A549 (cell line): ENCODE data around the gene SESN3.

Source experiments
- CTCF ChIP-seq: fragments of >200 bp; sonication (Bioruptor Twin); formaldehyde crosslinking; IDR thresholded peaks from 3 replicates; pipeline ENCODE4 v1.5.1; 2016
- POLR2A ChIP-seq: IDR thresholded peaks from 2 replicates; pipeline ENCODE4 v1.6.1; 2012; ENCODE audit warnings: mild to moderate bottlenecking, low read length
- RAD21 ChIP-seq, 2 experiments: fragments of >200 bp in 1 of 2; sonication (Bioruptor Twin) in 1 of 2; formaldehyde crosslinking in 1 of 2; IDR thresholded peaks in 1 of 2; conservative IDR thresholded peaks in 1 of 2; 2 replicates in 1 of 2; 3 replicates in 1 of 2; pipeline ENCODE4 v1.6.1; 2012 to 2018; ENCODE audit warnings: inconsistent platforms in 1 of 2
- SMC3 ChIP-seq: fragments of >200 bp; sonication (Bioruptor Twin); formaldehyde crosslinking; IDR thresholded peaks from 3 replicates; pipeline ENCODE4 v1.6.1; 2018; ENCODE audit warnings: inconsistent platforms

- no peak for TF ChIP-seq CTCF
- TF ChIP-seq POLR2A = no peak
- TF ChIP-seq RAD21 (conservative IDR thresholded peaks at IDR 0.05 in 1 of 2, IDR thresholded peaks at IDR 0.05 in 1 of 2) = no peak
- no peak for TF ChIP-seq SMC3
These were observed 65.4 kb downstream of the SESN3 start for GRCh38 chr11:95165638-95166037.
